T47D (cell line): ENCODE results near the gene DIP2C.

ENCODE experiments used
- DNase-seq, 2 experiments: peaks; one replicate each; pipeline versions ENCODE4 v3.0.0 to v3.0.0-alpha.2; 2011 to 2012; ENCODE audit warnings: low read depth in 1 of 2, low spot score in 1 of 2
- JUND ChIP-seq: IDR thresholded peaks from 2 replicates; pipeline ENCODE4 v1.6.1; 2012; ENCODE audit warnings: low read depth
- in situ Hi-C: cut with HindIII; loops from 2 replicates; pipeline ENCODE4 v1.10.0; 2016; ENCODE audit warnings: low sequenced_read_pairs, low pct_unique_long_range_greater_than_20kb

Gene DIP2C

GRCh38 chr10:228366-228765, 461.1 kb downstream of the DIP2C start:
- DNase-seq: no peak
- in situ Hi-C loops: no loop called here
- TF ChIP-seq JUND: no peak

- no peak for DNase-seq
- in situ Hi-C loops: no loop called here
- no peak for TF ChIP-seq JUND
These were observed 462.5 kb downstream of the DIP2C start for GRCh38 chr10:227014-227413.

GRCh38 chr10:226018-226417, 463.4 kb downstream of the DIP2C start:
- no peak for TF ChIP-seq JUND
- in situ Hi-C loops: no loop called here
- no peak for DNase-seq

GRCh38 chr10:224571-224970, 464.9 kb downstream of the DIP2C start:
- no peak for TF ChIP-seq JUND
- in situ Hi-C loops: no loop called here
- DNase-seq: no peak
